Kidney epithelial cell (primary cell): Measurements from ENCODE around the gene FRRS1. TPM values are rescaled to one million over a fixed set of nuclear protein-coding genes. Genes with fewer than 3 reads are reported as not detected.

Source experiments
- DNase-seq: peaks from one replicate; pipeline ENCODE4 v3.0.0-alpha.2; 2010; ENCODE audit warnings: low read depth
- H3K27me3 ChIP-seq: 2 replicates; pipeline ENCODE4 v1.6.0; 2011; ENCODE audit warnings: low read length; ENCODE audit not compliant: control insufficient read depth, insufficient read depth
- H3K36me3 ChIP-seq: 2 replicates; pipeline ENCODE4 v1.5.1; 2011; ENCODE audit warnings: low read length; ENCODE audit not compliant: control insufficient read depth, insufficient read depth
- H3K4me3 ChIP-seq: 2 replicates; pipeline ENCODE4 v1.5.1; 2011; ENCODE audit warnings: low read depth, mild to moderate bottlenecking, control low read depth, low read length
- total RNA-seq: library from RNA; depleted of rRNA; stranded (reverse); fragments of >200 nt; gene quantifications from 2 replicates; pipeline ENCODE4 v1.2.3, GENCODE V29; 2015
- TF ChIP-seq, protein P1 (sequence below): IDR thresholded peaks from 2 replicates; pipeline ENCODE4 v1.5.1; 2011; ENCODE audit warnings: mild to moderate bottlenecking, moderate library complexity, low read length, control low read depth, inconsistent platforms; ENCODE audit not compliant: insufficient read depth, poor library complexity, severe bottlenecking

Gene FRRS1
- total RNA-seq, 1 donor from 2014 or later, result 2.7 TPM

DNA sequence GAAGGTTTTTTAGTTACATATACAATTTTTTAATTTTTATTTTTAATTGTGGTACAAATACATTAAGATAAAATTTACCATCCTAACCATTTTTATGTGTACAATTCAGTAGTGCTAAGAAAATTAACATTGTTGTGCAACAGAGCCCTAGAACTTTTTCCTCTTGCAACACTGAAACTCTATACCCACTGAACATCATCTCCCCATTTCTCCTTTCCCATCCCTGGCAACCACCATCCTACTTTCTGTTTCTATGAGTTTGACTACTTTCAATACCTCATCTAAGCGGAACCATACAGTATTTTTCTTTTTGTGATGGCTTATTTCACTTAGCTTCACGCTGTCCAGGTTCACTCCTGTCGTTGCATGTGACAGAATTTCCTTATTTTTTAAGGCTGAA lies 66.4 kb downstream of the FRRS1 start:
- TF ChIP-seq, protein P1, sequence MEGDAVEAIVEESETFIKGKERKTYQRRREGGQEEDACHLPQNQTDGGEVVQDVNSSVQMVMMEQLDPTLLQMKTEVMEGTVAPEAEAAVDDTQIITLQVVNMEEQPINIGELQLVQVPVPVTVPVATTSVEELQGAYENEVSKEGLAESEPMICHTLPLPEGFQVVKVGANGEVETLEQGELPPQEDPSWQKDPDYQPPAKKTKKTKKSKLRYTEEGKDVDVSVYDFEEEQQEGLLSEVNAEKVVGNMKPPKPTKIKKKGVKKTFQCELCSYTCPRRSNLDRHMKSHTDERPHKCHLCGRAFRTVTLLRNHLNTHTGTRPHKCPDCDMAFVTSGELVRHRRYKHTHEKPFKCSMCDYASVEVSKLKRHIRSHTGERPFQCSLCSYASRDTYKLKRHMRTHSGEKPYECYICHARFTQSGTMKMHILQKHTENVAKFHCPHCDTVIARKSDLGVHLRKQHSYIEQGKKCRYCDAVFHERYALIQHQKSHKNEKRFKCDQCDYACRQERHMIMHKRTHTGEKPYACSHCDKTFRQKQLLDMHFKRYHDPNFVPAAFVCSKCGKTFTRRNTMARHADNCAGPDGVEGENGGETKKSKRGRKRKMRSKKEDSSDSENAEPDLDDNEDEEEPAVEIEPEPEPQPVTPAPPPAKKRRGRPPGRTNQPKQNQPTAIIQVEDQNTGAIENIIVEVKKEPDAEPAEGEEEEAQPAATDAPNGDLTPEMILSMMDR, result no peak
- Histone ChIP-seq H3K4me3 (no peak overlapping the region), H3K36me3 (peaks cover 2% of the 10 kb centered on the region), H3K27me3 (no peaks in the 10 kb centered on the region)
- no peak for DNase-seq

DNA sequence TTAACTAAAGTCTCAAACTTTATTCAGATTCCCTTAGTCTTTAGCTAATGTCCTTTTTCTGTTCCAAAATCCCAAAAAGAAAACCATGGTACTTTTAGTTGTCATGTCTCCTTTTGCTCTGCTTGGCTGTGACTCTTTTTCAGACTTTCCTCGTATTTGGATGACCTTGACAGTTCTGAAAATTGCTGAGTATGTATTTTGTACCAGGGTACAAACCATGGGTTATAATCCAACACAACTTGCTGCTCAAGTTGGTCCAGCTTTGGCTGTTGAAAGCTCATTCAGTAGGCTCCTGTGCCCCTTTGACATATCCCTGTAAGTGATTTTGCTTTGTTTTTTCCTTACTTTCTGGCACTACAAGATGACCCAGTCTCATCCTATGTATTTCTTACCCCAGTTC lies 68.9 kb downstream of the FRRS1 start:
- DNase-seq, result no peak
- no peak overlapping the region for H3K4me3 ChIP-seq
- TF ChIP-seq, protein P1, result no peak
- no peaks in the 10 kb centered on the region for H3K36me3 ChIP-seq
- H3K27me3 ChIP-seq, result no peaks in the 10 kb centered on the region

DNA sequence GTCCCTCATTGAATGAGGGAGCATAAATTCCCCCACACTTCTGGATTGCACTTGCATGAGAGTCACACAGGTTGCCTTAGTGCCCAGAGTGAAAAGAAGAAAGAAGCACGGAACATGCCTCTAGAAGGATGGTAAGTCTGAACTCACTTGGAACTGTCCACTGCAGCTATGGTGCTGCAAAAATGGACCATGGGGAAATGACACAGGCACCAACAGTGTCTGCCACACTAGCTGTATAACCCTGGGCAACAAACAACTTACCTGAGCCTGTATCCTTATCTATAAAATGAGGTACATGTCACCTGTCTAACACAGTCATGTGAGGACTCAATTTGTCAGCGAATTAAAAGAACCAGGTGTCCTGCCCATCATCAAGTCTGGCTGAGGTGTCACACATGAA lies 69.8 kb downstream of the FRRS1 start:
- no peak overlapping the region for H3K4me3 ChIP-seq
- TF ChIP-seq, protein P1, result no peak

DNA sequence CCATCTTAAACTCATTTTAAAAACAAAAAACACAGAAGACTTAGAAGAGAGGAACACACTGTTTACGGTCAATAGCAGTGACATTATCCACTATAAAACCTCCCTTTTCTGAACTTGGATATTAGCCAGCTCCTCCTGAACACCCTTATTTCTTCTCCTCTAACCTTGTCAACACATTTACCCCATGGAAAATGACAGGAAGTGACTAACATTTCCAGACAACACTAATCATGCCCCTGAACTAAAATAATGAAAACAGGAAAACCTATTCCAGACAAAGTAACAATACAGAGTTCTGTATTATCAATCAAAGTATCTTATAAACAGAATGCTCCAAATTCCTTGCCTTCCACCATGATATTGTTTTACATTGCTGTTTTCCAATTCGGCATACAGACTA lies 75.3 kb downstream of the FRRS1 start:
- H3K4me3 ChIP-seq, result no peak overlapping the region
- no peaks in the 10 kb centered on the region for H3K27me3 ChIP-seq
- H3K36me3 ChIP-seq, result no peaks in the 10 kb centered on the region
- DNase-seq, result no peak
- TF ChIP-seq, protein P1, result no peak

More for the DNA sequence above, 69.8 kb downstream of the FRRS1 start:
- no peaks in the 10 kb centered on the region for H3K27me3 ChIP-seq
- no peaks in the 10 kb centered on the region for H3K36me3 ChIP-seq
- no peak for DNase-seq

DNA sequence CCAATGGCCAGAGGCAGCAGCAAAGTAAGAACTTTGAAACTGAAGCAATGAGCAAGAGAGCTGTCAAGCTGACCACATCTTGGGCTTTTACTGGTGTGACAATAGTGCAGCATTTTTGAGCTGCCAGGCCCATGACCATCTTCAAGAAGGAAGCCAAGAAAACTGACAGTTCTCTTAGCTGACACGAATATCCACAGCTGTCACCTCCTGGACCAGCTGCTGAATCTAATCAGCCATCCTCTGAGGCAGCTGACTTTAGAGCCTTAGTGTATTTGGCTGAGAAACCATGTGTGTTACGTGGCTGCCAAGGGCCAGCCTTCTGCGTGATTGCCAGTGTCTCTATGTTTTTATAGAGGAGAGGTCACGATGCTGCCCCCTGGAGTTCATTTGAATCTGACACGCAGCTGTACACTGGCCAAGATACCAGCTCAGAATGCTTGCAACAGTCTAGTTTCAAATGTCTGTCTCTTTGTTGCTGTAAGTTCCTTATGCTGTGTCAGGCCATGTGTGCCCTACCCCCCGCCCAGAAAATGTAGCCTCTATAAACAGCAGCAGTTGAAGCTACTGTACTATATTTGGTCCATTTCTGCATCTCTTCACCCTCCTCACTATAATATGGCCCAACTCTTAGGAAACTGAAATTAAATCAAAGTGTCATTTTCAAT lies 80.8 kb downstream of the FRRS1 start:
- no peak overlapping the region for H3K4me3 ChIP-seq
- no peaks in the 10 kb centered on the region for H3K36me3 ChIP-seq
- TF ChIP-seq, protein P1, result peak; percentile 57
- no peaks in the 10 kb centered on the region for H3K27me3 ChIP-seq
- no peak for DNase-seq

DNA sequence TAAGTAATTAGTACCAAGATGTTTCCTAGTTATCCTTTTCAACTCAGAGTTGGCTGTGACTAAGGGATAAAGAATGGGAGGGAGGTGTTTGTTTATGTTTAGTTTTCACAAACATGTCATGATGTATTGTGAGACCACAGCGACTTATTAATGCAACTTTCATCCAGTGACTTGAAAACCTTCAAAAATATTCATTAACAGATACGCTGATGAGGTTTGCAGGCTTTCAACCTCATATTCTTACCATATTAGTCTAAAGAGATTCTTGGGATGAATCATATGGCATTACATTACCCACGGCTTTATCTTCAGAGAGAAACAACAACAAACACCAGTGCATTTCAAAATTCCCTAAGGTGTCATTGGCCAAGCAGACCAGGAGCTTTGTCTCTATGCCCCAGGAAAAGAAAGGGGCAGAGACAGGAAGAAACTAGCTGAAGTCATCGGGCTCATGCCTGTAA lies 84.1 kb downstream of the FRRS1 start:
- TF ChIP-seq, protein P1, result no peak
- no peaks in the 10 kb centered on the region for H3K27me3 ChIP-seq
- no peaks in the 10 kb centered on the region for H3K36me3 ChIP-seq
- H3K4me3 ChIP-seq, result no peak overlapping the region
- DNase-seq, result no peak
